GM18951 (cell line): Measurements from ENCODE around the gene WNT2.
"Not testable (repeated sequence)": the region's sequence is repeated elsewhere in the genome, so short reads cannot be mapped to it uniquely, and the experiment has no call there.

Experiments
- POLR2A ChIP-seq: IDR thresholded peaks from 4 replicates; pipeline ENCODE4 v1.6.1; 2011; ENCODE audit warnings: mild to moderate bottlenecking; ENCODE audit not compliant: insufficient read length, insufficient read depth; ENCODE audit errors: extremely low read depth
- in situ Hi-C: fragments of 300-500 bp; cut with MboI; formaldehyde crosslinking; loops from one replicate; pipeline ENCODE4 v1.12.0; 2022; ENCODE audit warnings: low sequenced_read_pairs, mixed read lengths, inconsistent platforms; ENCODE audit not compliant: unreplicated experiment

Gene WNT2

GRCh38 chr7:117270371-117270770 lies 52.5 kb downstream of the WNT2 start:
- TF ChIP-seq POLR2A = no peak
- in situ Hi-C loops = no loop called here

GRCh38 chr7:117269886-117270285 lies 53.0 kb downstream of the WNT2 start:
- in situ Hi-C loops = no loop called here
- no peak for TF ChIP-seq POLR2A

DNA sequence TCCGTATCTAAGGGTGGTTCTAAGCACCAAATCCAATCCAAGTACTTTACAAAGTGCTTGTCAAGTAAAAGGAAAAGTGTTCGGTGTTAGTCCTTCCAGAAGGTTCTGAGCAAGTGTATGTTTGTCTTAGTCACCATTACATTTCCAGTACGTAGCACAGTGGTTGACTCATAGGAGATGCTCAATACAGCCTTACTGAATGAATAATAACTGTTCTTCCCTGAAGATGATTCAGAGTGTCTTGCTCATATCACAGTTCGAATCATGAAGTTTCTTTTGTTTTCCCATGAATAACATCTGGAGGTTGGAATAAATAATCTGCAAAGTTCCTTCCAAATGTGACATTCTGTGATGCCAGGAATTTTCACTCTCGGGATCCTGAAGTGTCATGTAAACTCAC lies 53.4 kb downstream of the WNT2 start:
- TF ChIP-seq POLR2A = no peak
- in situ Hi-C loops = no loop called here

GRCh38 chr7:117264716-117265115 lies 58.1 kb downstream of the WNT2 start:
- TF ChIP-seq POLR2A = no peak
- in situ Hi-C loops = no loop called here

DNA sequence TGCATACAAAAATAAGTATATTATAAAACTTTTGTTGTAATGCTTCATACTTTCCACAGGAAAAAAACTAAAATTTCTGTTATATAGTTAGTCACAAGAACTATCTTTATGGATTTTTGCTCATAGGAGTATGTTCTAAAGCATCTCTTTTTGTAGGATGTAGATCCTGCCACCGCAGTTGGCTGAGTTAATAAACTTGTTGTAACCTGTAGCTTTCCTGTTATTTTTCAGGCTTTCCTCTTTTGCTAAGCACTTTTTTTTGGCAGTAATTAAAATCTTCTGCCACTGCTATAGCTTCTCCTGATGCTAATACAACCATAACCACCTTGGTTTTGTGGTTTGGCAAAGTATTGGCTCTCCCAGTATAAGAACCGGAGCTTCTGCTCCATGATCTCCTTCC lies 60.3 kb downstream of the WNT2 start:
- in situ Hi-C loops = no loop called here
- no peak for TF ChIP-seq POLR2A

DNA sequence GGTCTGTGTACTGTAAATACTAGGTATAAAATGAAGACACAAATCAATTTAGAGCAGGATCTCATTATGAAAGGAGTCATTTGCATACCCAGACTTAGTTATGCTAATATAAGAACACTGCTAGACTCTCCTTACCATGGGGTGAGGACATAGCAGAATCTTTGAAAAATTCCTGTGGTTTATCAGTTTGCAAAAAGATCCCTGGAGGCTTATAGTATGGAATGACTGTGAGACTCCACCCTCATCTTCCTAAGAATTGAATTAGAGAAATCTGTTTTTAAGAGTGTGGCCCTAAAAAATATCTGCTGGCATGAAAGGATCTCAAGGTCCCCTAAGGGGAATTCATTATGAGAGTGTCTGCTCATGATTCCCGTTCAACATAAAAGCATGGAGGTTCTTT lies 63.2 kb downstream of the WNT2 start:
- no peak for TF ChIP-seq POLR2A
- in situ Hi-C loops = no loop called here

DNA sequence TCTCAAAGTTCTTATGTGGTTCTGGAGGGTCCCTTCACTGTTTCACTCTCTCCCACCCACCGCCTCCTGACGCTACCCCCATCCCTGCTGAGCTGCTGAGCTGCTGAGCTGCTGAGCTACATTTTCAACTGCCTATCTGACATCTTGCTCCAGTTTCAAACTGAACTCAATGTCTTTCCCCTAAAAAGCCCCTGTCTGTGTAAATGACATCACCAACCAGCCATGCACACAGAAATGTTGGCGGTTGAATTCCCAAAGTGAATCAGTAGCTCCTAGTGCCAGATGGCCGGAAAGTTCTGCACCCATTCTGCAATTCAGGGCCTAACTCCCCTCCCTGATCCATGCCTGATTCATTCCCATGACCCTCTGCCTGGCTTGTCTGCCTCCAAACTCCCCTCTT lies 71.2 kb downstream of the WNT2 start:
- in situ Hi-C loops = no loop called here
- no peak for TF ChIP-seq POLR2A

DNA sequence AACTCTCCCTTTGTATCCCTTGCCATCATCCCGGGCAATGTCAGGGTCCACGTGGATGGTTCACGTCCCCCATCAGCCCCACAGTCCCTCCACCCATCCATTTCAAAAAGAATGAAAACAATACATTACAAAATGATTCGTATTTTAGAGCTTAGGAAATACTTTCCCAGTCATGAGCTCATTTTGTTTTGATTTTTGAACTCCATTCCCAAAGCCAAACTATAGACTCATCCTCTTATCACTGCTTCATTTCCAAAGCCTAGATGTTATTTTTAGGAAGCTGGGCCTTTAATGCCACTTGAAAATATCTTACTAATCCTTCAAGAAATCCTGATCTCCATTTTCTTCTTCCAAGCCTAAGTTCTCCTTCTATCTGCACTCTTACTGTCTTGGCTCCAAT lies 72.1 kb downstream of the WNT2 start:
- TF ChIP-seq POLR2A = no peak
- in situ Hi-C loops = no loop called here

- TF ChIP-seq POLR2A = no peak
- in situ Hi-C loops = no loop called here
These were observed 72.6 kb downstream of the WNT2 start for GRCh38 chr7:117250245-117250644.

DNA sequence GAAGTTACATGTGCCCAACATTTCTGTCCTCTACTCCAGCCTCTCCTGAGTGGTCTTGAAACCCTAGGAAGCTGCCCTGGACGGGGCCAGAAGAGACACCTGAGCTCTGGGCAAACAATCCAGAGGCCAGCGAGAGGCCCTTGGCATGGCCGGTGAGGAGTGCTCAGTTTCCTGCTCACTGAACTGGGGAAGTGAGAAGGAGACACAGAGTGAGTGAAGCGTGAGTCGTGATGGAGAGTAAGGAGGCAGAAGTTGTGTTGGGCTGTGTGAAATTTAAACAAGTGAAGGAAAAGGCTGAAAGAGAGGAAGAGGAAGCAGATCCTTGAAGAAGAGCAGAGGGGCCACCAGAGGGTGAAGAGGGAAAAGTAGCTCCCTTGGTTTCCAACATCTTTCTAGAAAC lies 73.2 kb downstream of the WNT2 start:
- in situ Hi-C loops = no loop called here
- no peak for TF ChIP-seq POLR2A

GRCh38 chr7:117248829-117249228 lies 74.0 kb downstream of the WNT2 start:
- in situ Hi-C loops = no loop called here
- TF ChIP-seq POLR2A = no peak

DNA sequence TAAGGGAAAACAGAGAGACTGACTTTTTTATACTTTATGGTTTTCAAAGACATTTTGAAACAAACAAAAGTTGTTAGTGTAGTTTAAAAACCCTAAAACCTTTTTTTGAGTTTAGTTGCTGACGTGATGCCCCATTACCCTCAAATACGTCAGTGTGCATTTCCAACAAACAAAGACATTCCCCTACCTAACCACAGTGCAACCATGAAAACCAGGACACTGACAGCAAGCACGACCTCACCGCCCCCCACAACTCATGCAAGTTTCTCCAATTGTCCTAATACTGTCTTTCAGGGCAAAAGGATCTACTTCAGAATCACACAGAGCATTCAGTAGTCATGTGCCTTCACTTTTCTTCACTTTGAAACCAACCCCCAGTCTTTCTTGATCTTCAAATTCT lies 75.0 kb downstream of the WNT2 start:
- TF ChIP-seq POLR2A = no peak
- in situ Hi-C loops = no loop called here

DNA sequence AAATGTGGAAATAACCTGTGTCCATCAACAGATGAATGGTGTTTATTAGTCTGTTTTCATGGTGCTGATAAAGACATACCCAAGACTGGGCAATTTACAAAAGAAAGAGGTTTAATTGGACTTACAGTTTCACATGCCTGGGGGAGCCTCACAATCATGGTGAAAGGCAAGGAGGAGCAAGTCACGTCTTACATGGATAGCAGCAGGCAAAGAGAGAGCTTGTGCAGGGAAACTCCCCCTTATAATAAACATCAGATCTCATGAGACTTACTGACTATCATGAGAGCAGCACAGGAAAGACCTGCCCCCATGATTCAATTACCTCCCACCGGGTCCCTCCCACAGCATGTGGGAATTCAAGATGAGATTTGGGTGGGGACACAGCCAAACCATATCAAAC lies 77.2 kb downstream of the WNT2 start:
- in situ Hi-C loops = not testable (repeated sequence)

DNA sequence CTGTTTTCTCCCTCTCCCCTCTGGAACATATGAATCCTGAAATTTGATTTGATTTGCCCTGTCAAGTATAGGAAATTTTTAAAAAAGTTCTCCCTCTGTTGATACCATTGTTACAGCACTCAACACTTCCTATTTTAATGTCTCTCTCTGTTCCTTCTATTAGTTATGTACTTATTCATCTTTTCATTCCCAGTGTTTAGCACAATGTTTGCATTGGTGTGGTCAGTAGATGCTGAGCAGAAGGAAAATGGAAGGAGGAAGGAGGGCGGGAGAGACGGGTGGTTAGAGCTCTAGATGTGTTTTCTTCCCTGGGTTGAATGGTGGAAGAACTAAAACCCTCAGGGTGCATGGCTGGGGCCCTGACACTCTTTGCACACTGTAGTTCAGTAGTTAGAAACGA lies 79.5 kb downstream of the WNT2 start:
- TF ChIP-seq POLR2A = no peak
- in situ Hi-C loops = no loop called here

DNA sequence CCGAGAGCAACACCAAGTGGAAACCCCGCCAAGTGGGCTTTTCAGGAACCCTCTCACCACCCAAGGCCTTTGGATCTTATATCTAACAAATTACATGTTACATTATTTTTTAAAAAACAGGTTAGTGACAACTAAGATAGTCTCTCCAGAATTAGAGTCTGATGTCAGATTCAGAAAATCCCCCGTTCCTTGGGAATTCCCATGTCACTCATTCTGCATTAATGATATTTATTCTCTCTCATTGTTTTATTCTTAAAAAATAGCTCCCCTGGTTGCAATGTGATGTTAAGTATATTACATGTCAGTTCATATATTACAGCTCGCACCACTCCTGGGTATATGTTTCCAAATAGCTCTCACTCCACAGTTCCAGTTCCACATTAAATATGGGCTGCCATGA lies 81.8 kb downstream of the WNT2 start:
- no peak for TF ChIP-seq POLR2A
- in situ Hi-C loops = no loop called here
